Adrenal gland (tissue), 12 donors: ENCODE measurements around the gene KLHL12. TPM values are rescaled to one million over a fixed set of nuclear protein-coding genes. Genes with fewer than 3 reads are reported as not detected.

Experiments used
- DNase-seq, 7 donors: peaks; one replicate each; pipeline ENCODE4 v3.0.0-alpha.2; 2019 to 2020
- H3K27ac ChIP-seq, 5 donors: fragments of 200-600 bp; sonication (generic) in 4 of 5; 1 replicate in 3 of 5; 2 replicates in 2 of 5; pipeline versions ENCODE4 v1.5.1 to v1.8.0; 2016 to 2020; ENCODE audit warnings: mild to moderate bottlenecking in 1 of 5
- H3K27me3 ChIP-seq: fragments of 200-600 bp; 2 replicates; pipeline ENCODE4 v1.8.0; 2021
- H3K36me3 ChIP-seq, 2 donors: fragments of 200-600 bp; replicated peaks in 1 of 2; 1 replicate in 1 of 2; 2 replicates in 1 of 2; pipeline versions ENCODE4 v1.5.1 to v1.8.0; 2018 to 2022
- H3K4me1 ChIP-seq, 2 donors: fragments of 200-600 bp; replicated peaks in 1 of 2; 1 replicate in 1 of 2; 2 replicates in 1 of 2; pipeline versions ENCODE4 v1.5.1 to v1.8.0; 2018 to 2021
- H3K4me3 ChIP-seq, 4 donors: fragments of 200-600 bp; sonication (generic) in 3 of 4; one replicate each; pipeline ENCODE4 v1.5.1; 2016 to 2018
- H3K9me3 ChIP-seq, 3 donors: fragments of 200-600 bp; sonication (generic) in 1 of 3; replicated peaks in 1 of 3; 1 replicate in 2 of 3; 2 replicates in 1 of 3; pipeline versions ENCODE4 v1.5.1 to v1.8.0; 2016 to 2021
- CTCF ChIP-seq, 6 experiments: fragments of 450-650 bp in 4 of 6; fragments of 200-600 bp in 2 of 6; sonication (generic) in 1 of 6; IDR thresholded peaks; 1 replicate in 5 of 6; 2 replicates in 1 of 6; pipeline versions ENCODE4 v1.5.1 to v1.8.0; 2016 to 2021; ENCODE audit warnings: antibody characterized with exemption in 6 of 6, mild to moderate bottlenecking in 2 of 6, moderate library complexity in 1 of 6
- POLR2A ChIP-seq, 2 donors: fragments of 450-650 bp; IDR thresholded peaks; one replicate each; pipeline ENCODE4 v1.6.1; 2017; ENCODE audit warnings: antibody characterized with exemption in 2 of 2, mild to moderate bottlenecking in 2 of 2, moderate library complexity in 1 of 2
- WGBS, 4 donors: extraction: QIAGEN DNeasy Blood & Tissue Kit in 2 of 4; methylation state at CpG; one replicate each; pipeline versions ENCODE4 v1.1.5 to v1.1.7; 2013 to 2017; 5-methylcytosine and 5-hydroxymethylcytosine counted together
- intact Hi-C, 2 donors: fragments of 100-400 bp; cut with DNase I; formaldehyde crosslinking; loops; one replicate each; pipeline versions ENCODE4 v1.14.1 to v1.15.0; 2022 to 2023
- polyA plus RNA-seq, 3 donors: library from polyadenylated mRNA; stranded (reverse); fragments of 200-250 nt in 2 of 3; fragments of 350-450 nt in 1 of 3; fragmentation: Illumina TruSeq in 1 of 3; extraction: RNeasy Lipid Tissue Mini Kit (QIAGEN cat#74804) in 1 of 3; gene quantifications; one replicate each; pipeline ENCODE4 v1.2.3, GENCODE V29; 2013 to 2014
- small RNA-seq, 2 donors: library from RNA; depleted of rRNA; stranded (forward); fragments of <200 nt; gene quantifications; one replicate each; pipeline ENCODE3, GENCODE V24; 2016
- total RNA-seq, 9 donors: library from RNA; depleted of rRNA in 4 of 9; stranded (reverse); fragments of >200 nt in 4 of 9; fragments of 120-200 nt in 1 of 9; fragmentation: NEBNext Ultra II Directional in 1 of 9; extraction: Animal tissue kit (Norgen Biotek cat#: 25700) in 1 of 9; gene quantifications; one replicate each; pipeline versions ENCODE4 v1.1.0 to v1.2.4, GENCODE V29; 2013 to 2023
- donor health status: healthy with polysubstance abuse.
- donor health status: Bipolar disorder and iron deficiency.
- donor health status: DM: yes; HTN: yes; CAD: no.
- donor health status: DM: no; HTN: no; CAD: no.
- donor health status: DM: no; HTN: no; CAD: no.
- donor health status: DM: yes; HTN: yes; CAD: no.

The KLHL12 gene
- total and polyA plus RNA-seq, 12 donors = 12.2 to 41.9 (median 26.7) TPM

DNA sequence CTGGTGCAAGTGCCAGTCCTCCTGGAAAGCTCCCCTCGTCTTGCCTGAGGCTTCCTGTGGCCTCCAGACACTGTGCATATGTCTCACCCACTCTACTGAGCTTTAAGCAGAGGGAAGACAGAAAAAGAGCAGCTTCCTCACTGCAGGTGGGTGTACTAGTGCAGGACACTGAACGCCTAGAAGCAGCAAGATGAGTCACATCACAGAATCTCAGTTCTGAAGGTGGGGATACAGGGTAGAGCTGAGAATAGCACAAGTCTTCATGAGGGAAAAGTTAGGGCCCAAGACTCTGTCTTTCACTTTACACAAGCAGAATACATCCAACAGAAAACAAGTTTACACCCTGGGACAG is 78.9 kb downstream of the KLHL12 start:
- WGBS, 4 donors = 43 to 63% (median 52%) methylated on average over 2 of the region's 2 CpGs
- DNase-seq = no peak
- TF ChIP-seq CTCF (IDR thresholded peaks at IDR 0.05) (no peak), POLR2A (IDR thresholded peaks at IDR 0.05) (no peak)
- Histone ChIP-seq H3K4me3 (no peak overlapping the region), H3K27ac (no peak overlapping the region), H3K9me3 (no peaks in the 10 kb centered on the region), H3K36me3 (no peaks in the 10 kb centered on the region), H3K4me1 (no peaks in the 10 kb centered on the region), H3K27me3 (no peaks in the 10 kb centered on the region)
- intact Hi-C loops = no loop called here

DNA sequence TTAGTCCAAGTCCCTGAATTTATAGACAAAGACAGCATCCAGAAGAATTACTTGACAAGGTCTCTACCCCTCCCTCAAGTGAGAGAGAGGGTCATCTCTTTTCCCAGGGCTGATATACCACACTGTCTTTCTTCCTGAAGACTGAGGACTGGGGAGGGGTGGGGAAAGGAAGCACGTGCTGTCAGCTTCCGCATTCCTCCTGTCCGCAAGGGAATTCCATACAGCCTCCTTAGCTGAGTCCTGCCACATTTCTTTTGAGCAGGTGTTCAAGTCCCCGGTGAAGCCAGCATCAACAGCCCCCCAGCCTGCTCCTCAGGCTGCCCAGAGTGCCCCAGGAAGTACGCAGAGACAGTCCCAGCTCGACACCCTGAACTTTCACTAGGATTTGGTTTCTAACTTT is 82.1 kb downstream of the KLHL12 start:
- no peak for TF ChIP-seq CTCF (IDR thresholded peaks at IDR 0.05)
- no peak for TF ChIP-seq POLR2A (IDR thresholded peaks at IDR 0.05)
- H3K27me3 ChIP-seq = no peaks in the 10 kb centered on the region

DNA sequence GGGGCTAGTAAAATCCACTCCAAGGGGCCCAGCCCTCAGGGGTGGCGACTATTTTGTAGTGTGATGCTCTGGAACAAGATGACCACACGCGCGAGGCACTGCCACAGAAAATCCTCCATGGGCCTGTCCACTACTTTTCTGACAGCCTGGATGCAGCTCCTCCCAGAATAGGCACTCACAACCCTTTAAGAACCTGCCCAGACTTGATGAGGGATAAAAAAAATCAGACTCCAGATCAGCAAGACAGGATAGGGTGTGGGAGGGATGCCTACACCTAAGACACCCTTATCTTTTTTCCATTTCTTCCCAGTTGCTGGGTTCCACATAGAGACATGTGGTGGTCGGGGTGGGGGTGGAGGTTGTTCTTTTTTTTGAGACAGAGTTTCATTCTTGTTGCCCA is 82.8 kb downstream of the KLHL12 start:
- no peaks in the 10 kb centered on the region for H3K27me3 ChIP-seq
- TF ChIP-seq POLR2A (IDR thresholded peaks at IDR 0.05) (no peak), CTCF (IDR thresholded peaks at IDR 0.05) (no peak)
- DNase-seq = no peak
- intact Hi-C loops = no loop called here
- H3K4me1 ChIP-seq = no peaks in the 10 kb centered on the region
- H3K27ac ChIP-seq = no peak overlapping the region
- H3K9me3 ChIP-seq = no peaks in the 10 kb centered on the region
- H3K36me3 ChIP-seq = no peaks in the 10 kb centered on the region
- WGBS, 4 donors = 87 to 96% (median 90%) methylated on average over 5 of the region's 5 CpGs
- H3K4me3 ChIP-seq = no peak overlapping the region

More for the DNA sequence above, 82.1 kb downstream of the KLHL12 start:
- 59 to 81% (median 68%) methylated on average over 4 to 6 of the region's 6 CpGs for WGBS, 4 donors
- Histone ChIP-seq H3K9me3 (no peaks in the 10 kb centered on the region), H3K4me3 (no peak overlapping the region), H3K36me3 (no peaks in the 10 kb centered on the region), H3K4me1 (no peaks in the 10 kb centered on the region), H3K27ac (no peak overlapping the region)
- DNase-seq = no peak
- intact Hi-C loops = no loop called here

DNA sequence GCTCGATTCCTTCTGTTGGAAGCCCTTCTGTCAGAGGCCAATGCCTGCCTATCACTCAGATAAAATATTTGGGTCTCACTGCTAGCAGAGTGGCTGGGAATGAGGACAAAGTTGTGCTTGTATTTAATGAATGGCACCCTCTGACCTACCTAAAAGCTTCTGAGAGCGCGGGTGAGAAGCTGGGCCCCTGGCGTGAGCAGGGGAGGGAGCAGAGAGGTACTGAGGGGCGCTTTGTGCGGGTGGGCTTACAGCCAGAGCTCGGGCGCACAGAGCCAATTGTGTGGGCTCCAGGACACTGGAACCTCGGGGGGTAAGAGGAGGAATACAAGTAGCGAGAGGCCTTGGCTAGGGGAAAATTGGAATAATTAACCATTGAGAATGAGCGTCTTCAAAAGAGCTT is 84.0 kb downstream of the KLHL12 start:
- Histone ChIP-seq H3K9me3 (no peaks in the 10 kb centered on the region), H3K27ac (no peak overlapping the region), H3K4me1 (no peaks in the 10 kb centered on the region), H3K4me3 (no peak overlapping the region), H3K27me3 (no peaks in the 10 kb centered on the region), H3K36me3 (no peaks in the 10 kb centered on the region)
- no peak for TF ChIP-seq CTCF (IDR thresholded peaks at IDR 0.05)
- no peak for TF ChIP-seq POLR2A (IDR thresholded peaks at IDR 0.05)
- WGBS, 4 donors = 84 to 90% (median 85%) methylated on average over 11 of the region's 11 CpGs
- intact Hi-C loops = no loop called here
- no peak for DNase-seq

Small RNA genes within 50 kb of the gene (small RNA-seq; reads per million reads assigned to genes)
- gene RF00019 = 0 reads per million in 2 donors

Other genes starting within 250 kb of the KLHL12 start
- gene SYT2, start 216.8 kb downstream of the KLHL12 start, total RNA-seq = 1 to 10 TPM in 1 of 9 donors, under 1 TPM in 5, not detected in 3; 0.08 to 3.8 (median 0.36) TPM
- gene SYT2, start 216.8 kb downstream of the KLHL12 start, polyA plus RNA-seq = 1 to 10 TPM in 1 of 3 donors, under 1 TPM in 2; 0.37 to 1.4 (median 0.88) TPM
- gene KDM5B, start 118.8 kb downstream of the KLHL12 start, total RNA-seq = 10 to 100 TPM; 26.8 to 75.1 (median 45.4) TPM
- gene KDM5B, start 118.8 kb downstream of the KLHL12 start, polyA plus RNA-seq = 10 to 100 TPM; 11.7 to 18.2 (median 12.6) TPM
- 1 to 10 TPM in 4 of 9 donors, under 1 TPM in 2, not detected in 3; 0.33 to 3.5 (median 1.3) TPM for gene PCAT6, start 116.3 kb downstream of the KLHL12 start, total RNA-seq
- 1 to 10 TPM; 3.0 to 8.5 (median 5.8) TPM for gene PCAT6, start 116.3 kb downstream of the KLHL12 start, polyA plus RNA-seq
- 10 to 100 TPM in 1 of 9 donors, 1 to 10 TPM in 8; 3.1 to 10.6 (median 6.9) TPM for gene RABIF, start 38.1 kb downstream of the KLHL12 start, total RNA-seq
- gene RABIF, start 38.1 kb downstream of the KLHL12 start, polyA plus RNA-seq = 1 to 10 TPM; 3.6 to 10.0 (median 3.8) TPM
- 100 to 1,000 TPM in 5 of 9 donors, 10 to 100 TPM in 4; 80.5 to 143 (median 105) TPM for gene ADIPOR1, start 31.1 kb upstream of the KLHL12 start, total RNA-seq
- gene ADIPOR1, start 31.1 kb upstream of the KLHL12 start, polyA plus RNA-seq = 100 to 1,000 TPM in 1 of 3 donors, 10 to 100 TPM in 2; 57.0 to 130 (median 68.7) TPM
- gene CYB5R1, start 40.0 kb upstream of the KLHL12 start, total RNA-seq = 100 to 1,000 TPM in 4 of 9 donors, 10 to 100 TPM in 5; 83.0 to 247 (median 95.6) TPM
- 10 to 100 TPM; 41.4 to 97.5 (median 45.0) TPM for gene CYB5R1, start 40.0 kb upstream of the KLHL12 start, polyA plus RNA-seq
- gene TMEM183A, start 80.1 kb upstream of the KLHL12 start, total RNA-seq = 10 to 100 TPM; 44.3 to 67.2 (median 53.0) TPM
- gene TMEM183A, start 80.1 kb upstream of the KLHL12 start, polyA plus RNA-seq = 10 to 100 TPM; 23.4 to 57.0 (median 24.4) TPM
- 1 to 10 TPM in 1 of 9 donors, under 1 TPM in 8; 0.12 to 2.9 (median 0.42) TPM for gene PPFIA4, start 99.3 kb upstream of the KLHL12 start, total RNA-seq
- 1 to 10 TPM in 1 of 3 donors, under 1 TPM in 2; 0.46 to 2.6 (median 0.54) TPM for gene PPFIA4, start 99.3 kb upstream of the KLHL12 start, polyA plus RNA-seq
- under 1 TPM in 1 of 9 donors, not detected in 8; 0.11 TPM for gene MYOG, start 158.8 kb upstream of the KLHL12 start, total RNA-seq
- not detected for gene MYOG, start 158.8 kb upstream of the KLHL12 start, polyA plus RNA-seq
- gene ADORA1, start 200.5 kb upstream of the KLHL12 start, total RNA-seq = 1 to 10 TPM in 2 of 9 donors, under 1 TPM in 7; 0.14 to 1.7 (median 0.72) TPM
- gene ADORA1, start 200.5 kb upstream of the KLHL12 start, polyA plus RNA-seq = under 1 TPM; 0.47 to 0.56 (median 0.49) TPM
- gene MYBPH, start 248.6 kb upstream of the KLHL12 start, total RNA-seq = not detected
- gene MYBPH, start 248.6 kb upstream of the KLHL12 start, polyA plus RNA-seq = under 1 TPM in 1 of 3 donors, not detected in 2; 0.64 TPM